Keratinocyte (primary cell): ENCODE data around the gene RPL13. TPM values are rescaled to one million over a fixed set of nuclear protein-coding genes. Genes with fewer than 3 reads are reported as not detected.

Experiments
- DNase-seq: peaks from one replicate; pipeline ENCODE4 v3.0.0-alpha.2; 2011; ENCODE audit warnings: low read depth, missing footprints, low spot score
- FAIRE-seq: peaks from 2 replicates; lab custom pipeline; 2011; peaks lifted over from hg19 to GRCh38; lab: Jason Lieb, UNC
- H2AFZ ChIP-seq: 2 replicates; pipeline ENCODE4 v1.6.0; 2012; ENCODE audit warnings: low read length, control low read depth, inconsistent platforms; ENCODE audit not compliant: control insufficient read depth
- H3K27ac ChIP-seq: 2 replicates; pipeline ENCODE4 v1.5.1; 2011; ENCODE audit warnings: low read length; ENCODE audit not compliant: control insufficient read depth, insufficient read depth
- H3K27me3 ChIP-seq: 3 replicates; pipeline ENCODE4 v1.6.0; 2011; ENCODE audit warnings: low read length; ENCODE audit not compliant: control insufficient read depth, insufficient read depth; ENCODE audit errors: extremely low read depth
- H3K36me3 ChIP-seq, 2 experiments: 2 replicates in 1 of 2; 3 replicates in 1 of 2; pipeline ENCODE4 v1.5.1; 2011; ENCODE audit warnings: low read length in 2 of 2, mild to moderate bottlenecking in 1 of 2; ENCODE audit not compliant: control insufficient read depth in 2 of 2, insufficient read depth in 2 of 2; ENCODE audit errors: extremely low read depth in 1 of 2
- H3K4me1 ChIP-seq: 3 replicates; pipeline ENCODE4 v1.5.1; 2011; ENCODE audit warnings: low read length; ENCODE audit not compliant: control insufficient read depth, insufficient read depth; ENCODE audit errors: extremely low read depth
- H3K4me2 ChIP-seq: 3 replicates; pipeline ENCODE4 v1.6.0; 2011; ENCODE audit warnings: low read depth, low read length; ENCODE audit not compliant: control insufficient read depth, insufficient read depth; ENCODE audit errors: extremely low read depth
- H3K4me3 ChIP-seq, 3 experiments: fragments of 200-600 bp in 1 of 3; sonication (generic) in 1 of 3; 2 replicates in 2 of 3; 3 replicates in 1 of 3; pipeline ENCODE4 v1.5.1; 2011 to 2016; ENCODE audit warnings: low read length in 3 of 3, mild to moderate bottlenecking in 3 of 3, control low read depth in 2 of 3, inconsistent platforms in 1 of 3, low read depth in 1 of 3, mixed read lengths in 1 of 3, mixed run types in 1 of 3, moderate library complexity in 1 of 3; ENCODE audit not compliant: control insufficient read depth in 2 of 3, insufficient read depth in 2 of 3; ENCODE audit errors: extremely low read depth in 1 of 3
- H3K79me2 ChIP-seq: 2 replicates; pipeline ENCODE4 v1.6.0; 2012; ENCODE audit warnings: low read length; ENCODE audit not compliant: control insufficient read depth, insufficient read depth
- H3K9ac ChIP-seq: 3 replicates; pipeline ENCODE4 v1.6.0; 2011; ENCODE audit warnings: low read length; ENCODE audit not compliant: control insufficient read depth, insufficient read depth; ENCODE audit errors: extremely low read depth
- H3K9me1 ChIP-seq: 3 replicates; pipeline ENCODE4 v1.6.0; 2011; ENCODE audit warnings: low read length; ENCODE audit not compliant: control insufficient read depth, insufficient read depth; ENCODE audit errors: extremely low read depth
- H3K9me3 ChIP-seq: 2 replicates; pipeline ENCODE4 v1.5.1; 2012; ENCODE audit warnings: low read depth, low read length; ENCODE audit not compliant: control insufficient read depth
- H4K20me1 ChIP-seq: 3 replicates; pipeline ENCODE4 v1.6.0; 2011; ENCODE audit warnings: low read length; ENCODE audit not compliant: control insufficient read depth, insufficient read depth; ENCODE audit errors: extremely low read depth
- CTCF ChIP-seq, 3 experiments: IDR thresholded peaks in 1 of 3; conservative IDR thresholded peaks in 1 of 3; optimal IDR thresholded peaks in 1 of 3; 2 replicates in 2 of 3; 3 replicates in 1 of 3; pipeline versions ENCODE3 to v1.5.1; 2011; ENCODE audit warnings: low read length in 3 of 3, mild to moderate bottlenecking in 3 of 3, moderate library complexity in 2 of 3, control low read depth in 1 of 3, inconsistent platforms in 1 of 3; ENCODE audit not compliant: insufficient read depth in 2 of 3; ENCODE audit errors: extremely low read depth in 1 of 3
- EZH2 ChIP-seq: IDR thresholded peaks from one replicate; pipeline ENCODE4 v1.6.1; 2012; ENCODE audit warnings: inconsistent platforms, mild to moderate bottlenecking, low read length, moderate library complexity
- dilution Hi-C: fragments of 300-500 bp; cut with MboI; formaldehyde crosslinking; loops from one replicate; pipeline ENCODE4 v1.7.0; 2020; ENCODE audit warnings: low sequenced_read_pairs; ENCODE audit not compliant: extremely low pct_ligation_motif_present
- polyA plus RNA-seq, 5 experiments: library from polyadenylated mRNA; depleted of rRNA in 3 of 5; stranded (reverse) in 3 of 5; stranded (forward) in 1 of 5; unstranded in 1 of 5; fragments of >200 nt; gene quantifications; 1 replicate in 1 of 5; 2 replicates in 3 of 5; 3 replicates in 1 of 5; pipeline versions ENCODE4 v1.2.1 to v1.2.3, GENCODE V29; 2011 to 2012; ENCODE audit warnings: missing spikeins in 2 of 5, low read depth in 1 of 5, low replicate concordance in 1 of 5

RPL13 gene
- polyA plus RNA-seq, 1 donor (not counting 4 experiments of a cell fraction or from before 2014, with no cell fraction given) = 2,095 TPM

GRCh38 chr16:89536371-89536770 is 24.1 kb upstream of the RPL13 start:
- H3K27me3 ChIP-seq = no peaks in the 10 kb centered on the region
- DNase-seq = no peak
- no peak overlapping the region for H3K9ac ChIP-seq
- no peaks in the 10 kb centered on the region for H3K9me3 ChIP-seq
- no peaks in the 10 kb centered on the region for H3K9me1 ChIP-seq
- H3K27ac ChIP-seq = no peak overlapping the region
- no peaks in the 10 kb centered on the region for H4K20me1 ChIP-seq
- dilution Hi-C loops = no loop called here
- H3K36me3 ChIP-seq = peaks cover 40 to 44% of the 10 kb centered on the region in 2 experiments
- H3K4me2 ChIP-seq = no peak overlapping the region
- H3K4me1 ChIP-seq = no peaks in the 10 kb centered on the region
- FAIRE-seq = no peak
- peaks cover 18% of the 10 kb centered on the region for H3K79me2 ChIP-seq
- TF ChIP-seq EZH2 = no peak
- TF ChIP-seq CTCF (optimal IDR thresholded peaks at IDR 0.05 in 1 of 3, IDR thresholded peaks at IDR 0.05 in 1 of 3, conservative IDR thresholded peaks at IDR 0.05 in 1 of 3; ENCODE audit: extremely low read depth in 1 of 3, insufficient read depth in 2 of 3, low read length in 3 of 3) = no peak
- H3K4me3 ChIP-seq = no peak overlapping the region
- H2AFZ ChIP-seq = no peak overlapping the region

- H4K20me1 ChIP-seq = no peaks in the 10 kb centered on the region
- no peaks in the 10 kb centered on the region for H3K27me3 ChIP-seq
- peaks cover 38% of the 10 kb centered on the region in 2 experiments for H3K36me3 ChIP-seq
- H3K9me3 ChIP-seq = no peaks in the 10 kb centered on the region
- dilution Hi-C loops = no loop called here
- H3K4me3 ChIP-seq = no peak overlapping the region
- H3K79me2 ChIP-seq = peaks cover 18% of the 10 kb centered on the region
- no peaks in the 10 kb centered on the region for H3K4me1 ChIP-seq
- H3K4me2 ChIP-seq = no peak overlapping the region
- no peak overlapping the region for H2AFZ ChIP-seq
- FAIRE-seq = no peak
- TF ChIP-seq EZH2 (no peak), CTCF (optimal IDR thresholded peaks at IDR 0.05 in 1 of 3, IDR thresholded peaks at IDR 0.05 in 1 of 3, conservative IDR thresholded peaks at IDR 0.05 in 1 of 3; ENCODE audit: extremely low read depth in 1 of 3, insufficient read depth in 2 of 3, low read length in 3 of 3) (no peak)
- DNase-seq = no peak
- H3K9me1 ChIP-seq = no peaks in the 10 kb centered on the region
- no peak overlapping the region for H3K27ac ChIP-seq
- H3K9ac ChIP-seq = no peak overlapping the region
These were observed 23.5 kb upstream of the RPL13 start for GRCh38 chr16:89536886-89537548.
